ENCODE data around the gene IRX2.

GRCh38 chr5:2715856-2716255 is 35.6 kb downstream of the IRX2 start:
- TF ChIP-seq CTCF (conservative IDR thresholded peaks at IDR 0.05; ENCODE audit: low read length): no peak
- no peak for TF ChIP-seq EZH2phosphoT487 (IDR thresholded peaks at IDR 0.05; ENCODE audit: borderline replicate concordance)
